ENCODE measurements around the gene SP100.
A peak's percentile ranks its signal among the peaks of the same experiment; 100 is the strongest.
"Not testable (repeated sequence)": the region's sequence is repeated elsewhere in the genome, so short reads cannot be mapped to it uniquely, and the experiment has no call there.

The SP100 gene

GRCh38 chr2:230416061-230416721, at the start of gene SP100:
Gene SP100, plus strand, starts transcription at chr2:230416201. Its CDS starts 96 bp downstream, at chr2:230416297.
- DNase-seq (ENCODE audit: low read depth): peak; percentile 62

GRCh38 chr2:230382108-230382507, 33.9 kb upstream of the SP100 start:
- no peak for DNase-seq (ENCODE audit: low read depth)

GRCh38 chr2:230383453-230383852, 32.5 kb upstream of the SP100 start:
- DNase-seq (ENCODE audit: low read depth): no peak

GRCh38 chr2:230384986-230385385, 31.0 kb upstream of the SP100 start:
- DNase-seq (ENCODE audit: low read depth): no peak

- DNase-seq (ENCODE audit: low read depth): no peak
These were observed 21.7 kb upstream of the SP100 start for GRCh38 chr2:230394301-230394700.

- DNase-seq (ENCODE audit: low read depth): not testable (repeated sequence)
These were observed 17.3 kb upstream of the SP100 start for GRCh38 chr2:230398698-230399097.

- no peak for DNase-seq (ENCODE audit: low read depth)
These were observed 16.0 kb upstream of the SP100 start for GRCh38 chr2:230400041-230400440.

- DNase-seq (ENCODE audit: low read depth): no peak
These were observed 15.5 kb upstream of the SP100 start for GRCh38 chr2:230400454-230400853.

GRCh38 chr2:230401026-230401425, 15.0 kb upstream of the SP100 start:
- not testable (repeated sequence) for DNase-seq (ENCODE audit: low read depth)

- no peak for DNase-seq (ENCODE audit: low read depth)
These were observed 12.3 kb upstream of the SP100 start for GRCh38 chr2:230403746-230404145.

- no peak for DNase-seq (ENCODE audit: low read depth)
These were observed 10.2 kb upstream of the SP100 start for GRCh38 chr2:230405824-230406223.

GRCh38 chr2:230408244-230408842, 7.7 kb upstream of the SP100 start:
- DNase-seq (ENCODE audit: low read depth): no peak

GRCh38 chr2:230409316-230409715, 6.7 kb upstream of the SP100 start:
- not testable (repeated sequence) for DNase-seq (ENCODE audit: low read depth)

GRCh38 chr2:230410263-230410662, 5.7 kb upstream of the SP100 start:
- DNase-seq (ENCODE audit: low read depth): no peak

- DNase-seq (ENCODE audit: low read depth): no peak
These were observed 5.0 kb upstream of the SP100 start for GRCh38 chr2:230410861-230411569.

- peak; percentile 55 for DNase-seq (ENCODE audit: low read depth)
These were observed 4.2 kb upstream of the SP100 start for GRCh38 chr2:230411570-230412370.

GRCh38 chr2:230412371-230412711, 3.7 kb upstream of the SP100 start:
- DNase-seq (ENCODE audit: low read depth): no peak

GRCh38 chr2:230412846-230413245, 3.2 kb upstream of the SP100 start:
- no peak for DNase-seq (ENCODE audit: low read depth)

- DNase-seq (ENCODE audit: low read depth): no peak
These were observed 2.5 kb upstream of the SP100 start for GRCh38 chr2:230413479-230413878.

GRCh38 chr2:230414302-230414701, 1.7 kb upstream of the SP100 start:
- DNase-seq (ENCODE audit: low read depth): no peak

- no peak for DNase-seq (ENCODE audit: low read depth)
These were observed 1.4 kb downstream of the SP100 start for GRCh38 chr2:230417436-230417835.

GRCh38 chr2:230418341-230419016, 2.5 kb downstream of the SP100 start:
- no peak for DNase-seq (ENCODE audit: low read depth)

All from activated T-helper 1 cell treated with Interleukin-2 at 50 U/mL for 16 hours (primary cell).